Psoas muscle (tissue), 8 donors: ENCODE results near the gene GNAS-AS1. TPM values are rescaled to one million over a fixed set of nuclear protein-coding genes. Genes with fewer than 3 reads are reported as not detected.

Experiments used
- ATAC-seq, 4 donors: fragments of 200-7000 bp; cut with Tn5 transposase; one replicate each; pipeline ENCODE4 v1.9.1; 2020; ENCODE audit warnings: moderate library complexity in 3 of 4, mild to moderate bottlenecking in 2 of 4
- DNase-seq, 2 donors: peaks; one replicate each; pipeline ENCODE4 v3.0.0-alpha.2; 2020
- H3K27ac ChIP-seq: fragments of 200-600 bp; one replicate; pipeline ENCODE4 v1.8.0; 2022
- H3K27me3 ChIP-seq, 3 donors: fragments of 200-600 bp in 1 of 3; one replicate each; pipeline versions ENCODE4 v1.6.1 to v1.8.0; 2013 to 2022; ENCODE audit warnings: low read length in 2 of 3, mild to moderate bottlenecking in 2 of 3, moderate library complexity in 1 of 3; ENCODE audit not compliant: insufficient read depth in 3 of 3
- H3K36me3 ChIP-seq, 2 donors: fragments of 200-600 bp in 1 of 2; one replicate each; pipeline versions ENCODE4 v1.6.1 to v1.8.0; 2013 to 2022; ENCODE audit warnings: low read depth in 1 of 2, mild to moderate bottlenecking in 1 of 2, moderate library complexity in 1 of 2; ENCODE audit not compliant: insufficient read depth in 1 of 2
- H3K4me1 ChIP-seq: fragments of 200-600 bp; one replicate; pipeline ENCODE4 v1.8.0; 2022
- H3K4me3 ChIP-seq: fragments of 200-600 bp; one replicate; pipeline ENCODE4 v1.8.0; 2022; ENCODE audit warnings: mild to moderate bottlenecking
- H3K9me3 ChIP-seq: fragments of 200-600 bp; one replicate; pipeline ENCODE4 v1.8.0; 2022
- WGBS, 3 donors: extraction: QIAGEN DNeasy Blood & Tissue Kit; methylation state at CpG; one replicate each; pipeline versions ENCODE4 v1.1.6 to v1.1.7; 2013; 5-methylcytosine and 5-hydroxymethylcytosine counted together
- intact Hi-C, 2 donors: fragments of 100-400 bp; cut with DNase I; formaldehyde crosslinking; loops; one replicate each; pipeline versions ENCODE4 v1.11.0 to v1.14.2; 2022
- polyA plus RNA-seq, 3 donors: library from polyadenylated mRNA; stranded (reverse); fragments of 200-250 nt; gene quantifications; one replicate each; pipeline ENCODE4 v1.2.3, GENCODE V29; 2013
- total RNA-seq, 4 donors: library from RNA; stranded (reverse); fragmentation: NEBNext Ultra II Directional in 2 of 4; extraction: Animal tissue kit (Norgen Biotek cat#: 25700) in 2 of 4; gene quantifications; one replicate each; pipeline versions ENCODE4 v1.2.1 to v1.2.4, GENCODE V29; 2021 to 2023
- TF ChIP-seq, protein P1 (sequence below): fragments of 200-600 bp; IDR thresholded peaks from one replicate; pipeline ENCODE4 v1.8.0; 2022; ENCODE audit warnings: antibody characterized with exemption
- donor health status: healthy with polysubstance abuse.
- donor health status: DM: no; HTN: no; CAD: no; lungs with moderate emphysema.
- donor health status: Bipolar disorder and iron deficiency.
- donor health status: healthy.
- donor health status: DM: yes; HTN: yes; CAD: no.
- donor health status: DM: no; HTN: no; CAD: no.
- donor health status: DM: no; HTN: no; CAD: no.
- donor health status: DM: yes; HTN: yes; CAD: no.

The GNAS-AS1 gene
- total and polyA plus RNA-seq, 7 donors, result 0.03 to 1.0 (median 0.40) TPM; not detected in 1

- Histone ChIP-seq H3K27me3 (no peaks in the 10 kb centered on the region), H3K27ac (no peak overlapping the region), H3K9me3 (no peaks in the 10 kb centered on the region), H3K36me3 (no peaks in the 10 kb centered on the region), H3K4me3 (no peak overlapping the region), H3K4me1 (no peaks in the 10 kb centered on the region)
- TF ChIP-seq, protein P1, sequence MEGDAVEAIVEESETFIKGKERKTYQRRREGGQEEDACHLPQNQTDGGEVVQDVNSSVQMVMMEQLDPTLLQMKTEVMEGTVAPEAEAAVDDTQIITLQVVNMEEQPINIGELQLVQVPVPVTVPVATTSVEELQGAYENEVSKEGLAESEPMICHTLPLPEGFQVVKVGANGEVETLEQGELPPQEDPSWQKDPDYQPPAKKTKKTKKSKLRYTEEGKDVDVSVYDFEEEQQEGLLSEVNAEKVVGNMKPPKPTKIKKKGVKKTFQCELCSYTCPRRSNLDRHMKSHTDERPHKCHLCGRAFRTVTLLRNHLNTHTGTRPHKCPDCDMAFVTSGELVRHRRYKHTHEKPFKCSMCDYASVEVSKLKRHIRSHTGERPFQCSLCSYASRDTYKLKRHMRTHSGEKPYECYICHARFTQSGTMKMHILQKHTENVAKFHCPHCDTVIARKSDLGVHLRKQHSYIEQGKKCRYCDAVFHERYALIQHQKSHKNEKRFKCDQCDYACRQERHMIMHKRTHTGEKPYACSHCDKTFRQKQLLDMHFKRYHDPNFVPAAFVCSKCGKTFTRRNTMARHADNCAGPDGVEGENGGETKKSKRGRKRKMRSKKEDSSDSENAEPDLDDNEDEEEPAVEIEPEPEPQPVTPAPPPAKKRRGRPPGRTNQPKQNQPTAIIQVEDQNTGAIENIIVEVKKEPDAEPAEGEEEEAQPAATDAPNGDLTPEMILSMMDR, result no peak
- DNase-seq, result no peak
- intact Hi-C loops, result loop anchor here (5.0 to 10.0 kb wide), 2 partner anchors 539 to 631 kb away; no protein-coding TSS in a partner anchor
- WGBS, 3 donors, result 87 to 93% (median 92%) methylated on average over 2 of the region's 2 CpGs
- no peak for ATAC-seq
These were observed 15.1 kb upstream of the GNAS-AS1 start for GRCh38 chr20:58865843-58866242.

DNA sequence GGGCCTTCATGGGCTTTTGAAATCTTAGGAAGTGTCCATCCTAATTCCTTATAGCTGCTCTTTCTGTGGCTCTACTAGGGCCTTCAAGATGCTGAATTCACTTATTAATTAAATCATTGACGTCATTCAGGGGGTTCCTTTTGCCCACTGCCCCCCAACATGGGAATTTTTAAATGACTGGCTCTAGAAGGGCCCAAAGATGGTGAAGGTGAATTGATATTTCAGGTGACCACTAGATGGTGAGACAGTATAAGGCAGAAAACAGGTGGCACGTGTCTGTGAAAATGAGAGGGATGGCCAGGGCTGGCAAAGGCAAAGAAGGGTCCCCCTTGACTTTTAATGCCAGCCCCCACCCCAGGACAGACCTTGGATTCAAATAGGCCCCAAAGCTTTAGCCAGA lies 13.6 kb upstream of the GNAS-AS1 start:
- no peak for DNase-seq
- TF ChIP-seq, protein P1, result no peak
- no peaks in the 10 kb centered on the region for H3K36me3 ChIP-seq
- H3K4me3 ChIP-seq, result no peak overlapping the region
- intact Hi-C loops, result loop anchor here in 1 of 2 donors (10.0 kb wide), 1 partner anchor 540 kb away; no protein-coding TSS in a partner anchor
- no peak for ATAC-seq
- H3K27ac ChIP-seq, result no peak overlapping the region
- H3K27me3 ChIP-seq, result no peaks in the 10 kb centered on the region
- no peaks in the 10 kb centered on the region for H3K9me3 ChIP-seq
- WGBS, 3 donors, result 56 to 60% (median 60%) methylated on average over 2 of the region's 2 CpGs
- peaks cover 3% of the 10 kb centered on the region for H3K4me1 ChIP-seq

- ATAC-seq (no peak), DNase-seq (no peak)
- Histone ChIP-seq H3K4me1 (peaks cover 3% of the 10 kb centered on the region), H3K27me3 (no peaks in the 10 kb centered on the region), H3K27ac (no peak overlapping the region), H3K4me3 (no peak overlapping the region), H3K9me3 (no peaks in the 10 kb centered on the region), H3K36me3 (no peaks in the 10 kb centered on the region)
- intact Hi-C loops, result loop anchor here in 1 of 2 donors (10.0 kb wide), 1 partner anchor 542 kb away; no protein-coding TSS in a partner anchor
- 87 to 90% (median 88%) methylated on average over 7 of the region's 7 CpGs for WGBS, 3 donors
- TF ChIP-seq, protein P1, result no peak
These were observed 12.5 kb upstream of the GNAS-AS1 start for GRCh38 chr20:58863044-58863790.

DNA sequence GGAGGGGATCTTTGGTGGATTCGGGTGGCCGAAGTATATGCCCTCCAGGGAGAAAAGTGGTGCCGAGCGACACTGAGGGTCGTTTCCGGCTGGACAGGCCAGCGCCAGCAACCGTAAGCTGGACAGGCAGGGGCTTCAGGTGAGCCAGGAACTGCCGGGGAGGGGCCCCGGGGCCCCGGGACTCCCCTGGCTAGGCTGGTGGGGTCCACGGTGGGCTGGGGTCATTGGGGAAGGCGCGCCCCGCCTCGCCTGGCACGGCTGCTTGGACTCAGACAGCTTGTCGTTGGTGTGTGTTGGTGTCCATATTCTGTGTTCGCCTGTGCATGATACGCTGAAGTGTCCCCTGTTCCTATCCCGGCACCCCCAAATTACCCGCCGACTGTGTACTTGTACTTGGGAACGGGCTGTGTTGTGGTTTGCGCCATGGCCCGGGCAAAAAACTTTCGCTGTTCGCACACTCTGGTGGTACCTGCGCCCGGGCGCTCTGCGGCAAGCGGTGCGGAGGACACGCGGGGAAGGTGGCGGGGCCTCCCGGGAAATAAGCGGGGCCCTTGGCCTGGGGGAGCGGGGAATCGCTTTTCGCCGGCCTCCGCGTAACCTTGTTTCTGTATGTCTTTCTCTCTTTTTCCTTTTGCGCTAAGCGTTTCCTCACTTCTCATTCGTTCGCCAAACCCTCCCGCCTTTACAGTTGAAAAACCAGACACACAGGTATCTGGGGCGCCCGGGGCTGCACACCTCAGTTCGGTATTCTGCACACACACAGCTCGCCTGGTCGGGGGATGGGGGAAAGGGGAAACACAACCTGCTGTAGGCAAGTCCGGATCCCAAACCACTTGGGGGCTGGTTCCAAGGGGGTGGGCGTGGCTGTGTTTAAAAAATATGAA lies 5.0 kb upstream of the GNAS-AS1 start:
- Histone ChIP-seq H3K27ac (no peak overlapping the region), H3K4me1 (peaks cover 3% of the 10 kb centered on the region), H3K27me3 (peaks cover 0 to 41% (median 13%) of the 10 kb centered on the region in 3 donors), H3K4me3 (peak overlapping the region; percentile 57), H3K36me3 (no peaks in the 10 kb centered on the region), H3K9me3 (no peaks in the 10 kb centered on the region)
- intact Hi-C loops, result loop anchor here in 1 of 2 donors (10.0 kb wide), 1 partner anchor 371 kb away; no protein-coding TSS in a partner anchor
- 54 to 60% (median 55%) methylated on average over 55 to 57 of the region's 57 CpGs for WGBS, 3 donors
- ATAC-seq, result no peak
- no peak for DNase-seq
- TF ChIP-seq, protein P1, result no peak
